Mesenchymal stem cell (in vitro differentiated cells and primary cell): Measurements from ENCODE around the gene P4HA2. TPM values are rescaled to one million over a fixed set of nuclear protein-coding genes. Genes with fewer than 3 reads are reported as not detected.

Experiments used
- DNase-seq: peaks from one replicate; pipeline ENCODE4 v3.0.0-alpha.2; 2013
- H2AFZ ChIP-seq: one replicate; pipeline ENCODE4 v1.6.1; 2013; ENCODE audit warnings: low read depth, mild to moderate bottlenecking, control low read depth, inconsistent platforms, low read length, moderate library complexity
- H2AK5ac ChIP-seq: 2 replicates; pipeline ENCODE4 v1.6.1; 2013; ENCODE audit warnings: low read length, moderate library complexity, mild to moderate bottlenecking, inconsistent platforms; ENCODE audit not compliant: severe bottlenecking
- H2BK120ac ChIP-seq: one replicate; pipeline ENCODE4 v1.6.1; 2013; ENCODE audit warnings: low read depth, mild to moderate bottlenecking, inconsistent platforms, low read length, moderate library complexity
- H2BK12ac ChIP-seq, 2 experiments: one replicate each; pipeline ENCODE4 v1.6.1; 2013; ENCODE audit warnings: inconsistent platforms in 2 of 2, low read length in 2 of 2, mild to moderate bottlenecking in 2 of 2, moderate library complexity in 2 of 2, control low read depth in 1 of 2
- H2BK15ac ChIP-seq: one replicate; pipeline ENCODE4 v1.6.1; 2013; ENCODE audit warnings: mild to moderate bottlenecking, low read depth, inconsistent platforms; ENCODE audit not compliant: poor library complexity, severe bottlenecking
- H2BK5ac ChIP-seq: 2 replicates; pipeline ENCODE4 v1.6.1; 2013; ENCODE audit warnings: low read depth, mild to moderate bottlenecking, low read length, control low read depth, inconsistent platforms; ENCODE audit not compliant: poor library complexity, severe bottlenecking
- H3K14ac ChIP-seq, 2 experiments: one replicate each; pipeline ENCODE4 v1.6.1; 2013; ENCODE audit warnings: inconsistent platforms in 2 of 2, low read length in 2 of 2, control low read depth in 1 of 2, mild to moderate bottlenecking in 1 of 2, moderate library complexity in 1 of 2
- H3K18ac ChIP-seq, 2 experiments: one replicate each; pipeline ENCODE4 v1.6.1; 2013; ENCODE audit warnings: inconsistent platforms in 2 of 2, low read length in 2 of 2, control low read depth in 1 of 2, low read depth in 1 of 2, mild to moderate bottlenecking in 1 of 2
- H3K23ac ChIP-seq, 2 experiments: one replicate each; pipeline ENCODE4 v1.6.1; 2013; ENCODE audit warnings: inconsistent platforms in 2 of 2, low read length in 2 of 2, mild to moderate bottlenecking in 2 of 2, moderate library complexity in 2 of 2, control low read depth in 1 of 2
- H3K27ac ChIP-seq: 2 replicates; pipeline ENCODE4 v1.5.1; 2013; ENCODE audit warnings: mild to moderate bottlenecking, moderate library complexity, low read length, control low read depth, inconsistent platforms; ENCODE audit not compliant: poor library complexity, severe bottlenecking
- H3K27me3 ChIP-seq, 2 experiments: 2 replicates each; pipeline versions ENCODE4 v1.6.1 to v1.7.0; 2013; ENCODE audit warnings: low read length in 2 of 2, mild to moderate bottlenecking in 2 of 2, moderate library complexity in 2 of 2, control low read depth in 1 of 2, inconsistent platforms in 1 of 2; ENCODE audit not compliant: control insufficient read depth in 1 of 2, insufficient read depth in 1 of 2
- H3K36me3 ChIP-seq, 2 experiments: 2 replicates each; pipeline versions ENCODE4 v1.6.1 to v1.7.0; 2013; ENCODE audit warnings: low read length in 2 of 2, control low read depth in 1 of 2, inconsistent platforms in 1 of 2, low read depth in 1 of 2, mild to moderate bottlenecking in 1 of 2; ENCODE audit not compliant: insufficient read depth in 2 of 2, control insufficient read depth in 1 of 2
- H3K4ac ChIP-seq, 2 experiments: one replicate each; pipeline ENCODE4 v1.6.1; 2013; ENCODE audit warnings: inconsistent platforms in 2 of 2, low read length in 2 of 2, mild to moderate bottlenecking in 2 of 2, moderate library complexity in 2 of 2, control low read depth in 1 of 2, low read depth in 1 of 2
- H3K4me1 ChIP-seq: 2 replicates; pipeline ENCODE4 v1.6.1; 2013; ENCODE audit warnings: low read depth, low read length, control low read depth; ENCODE audit not compliant: control insufficient read depth, insufficient read depth
- H3K4me2 ChIP-seq: 2 replicates; pipeline ENCODE4 v1.6.1; 2013; ENCODE audit warnings: low read length, mild to moderate bottlenecking, inconsistent platforms; ENCODE audit not compliant: poor library complexity, severe bottlenecking
- H3K4me3 ChIP-seq, 2 experiments: 2 replicates each; pipeline versions ENCODE4 v1.5.1 to v1.7.0; 2013; ENCODE audit warnings: low read length in 2 of 2, mild to moderate bottlenecking in 2 of 2, control low read depth in 1 of 2, low read depth in 1 of 2; ENCODE audit not compliant: insufficient read depth in 1 of 2
- H3K79me1 ChIP-seq: replicated peaks from 2 replicates; pipeline ENCODE4 v1.6.1; 2013; ENCODE audit warnings: mild to moderate bottlenecking, control low read depth, low read length, inconsistent platforms; ENCODE audit not compliant: poor library complexity, severe bottlenecking
- H3K9ac ChIP-seq: 2 replicates; pipeline ENCODE4 v1.7.0; 2013; ENCODE audit warnings: mild to moderate bottlenecking, low read length, moderate library complexity
- H3K9me3 ChIP-seq: 2 replicates; pipeline ENCODE4 v1.7.0; 2013; ENCODE audit warnings: mild to moderate bottlenecking, low read length; ENCODE audit not compliant: control insufficient read depth
- H4K8ac ChIP-seq: one replicate; pipeline ENCODE4 v1.6.1; 2013; ENCODE audit warnings: inconsistent platforms, mild to moderate bottlenecking, low read length, moderate library complexity
- H4K91ac ChIP-seq: one replicate; pipeline ENCODE4 v1.6.1; 2013; ENCODE audit warnings: mild to moderate bottlenecking, low read length, inconsistent platforms
- small RNA-seq: library from polyadenylated mRNA; stranded (forward); fragments of <200 nt; extraction: miRNeasy Mini kit (QIAGEN cat#:217004); gene quantifications from one replicate; pipeline ENCODE3, GENCODE V24; 2013; ENCODE audit warnings: low read depth

The P4HA2 gene

DNA sequence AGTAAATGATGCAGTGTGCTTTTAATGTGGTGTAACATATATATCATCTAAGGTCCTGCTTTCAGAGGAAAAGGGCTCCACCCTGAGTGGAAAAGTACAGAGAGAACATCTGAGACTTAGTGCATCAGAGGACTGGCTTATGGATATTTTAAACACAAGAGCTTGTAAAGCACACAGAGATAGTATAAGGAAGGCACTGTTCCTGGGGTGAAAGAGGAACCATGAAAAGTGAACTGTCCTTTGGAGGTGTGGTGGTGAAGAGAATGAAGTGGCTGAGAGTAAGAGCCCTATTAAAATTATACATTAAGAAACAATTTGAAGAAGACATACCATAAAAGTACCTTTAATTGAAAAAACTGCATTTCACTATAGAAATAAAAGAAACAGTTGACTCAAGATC is 85.2 kb downstream of the P4HA2 start:
- Histone ChIP-seq H2BK15ac (no peak overlapping the region), H3K4me1 (no peaks in the 10 kb centered on the region), H3K4ac (no peak overlapping the region), H4K8ac (no peak overlapping the region), H2BK5ac (no peak overlapping the region), H4K91ac (no peak overlapping the region), H2BK120ac (no peak overlapping the region), H3K14ac (no peak overlapping the region), H3K79me1 (no peaks in the 10 kb centered on the region), H3K36me3 (no peaks in the 10 kb centered on the region), H3K9ac (no peak overlapping the region), H3K18ac (no peak overlapping the region), H2AFZ (no peak overlapping the region), H3K4me2 (no peak overlapping the region), H2AK5ac (no peak overlapping the region), H2BK12ac (no peak overlapping the region), H3K9me3 (peaks cover 55% of the 10 kb centered on the region), H3K23ac (no peak overlapping the region), H3K27me3 (no peaks in the 10 kb centered on the region), H3K4me3 (peak overlapping the region in 1 of 2 experiments; percentile 17), H3K27ac (no peak overlapping the region)
- no peak for DNase-seq

Small RNA genes within 50 kb of the gene (small RNA-seq; reads per million reads assigned to genes)
- not detected for gene AC063976.4
